GM12801 (cell line): ENCODE data around the gene MUCL3.

Experiments used
- CTCF ChIP-seq: IDR thresholded peaks from one replicate; pipeline ENCODE4 v1.5.1; 2011; ENCODE audit warnings: control low read depth; ENCODE audit not compliant: insufficient read length; ENCODE audit errors: extremely low read depth

Gene MUCL3

GRCh38 chr6:30966154-30966553 is 25.4 kb downstream of the MUCL3 start:
- TF ChIP-seq CTCF, result no peak

GRCh38 chr6:30970946-30971345 is 30.2 kb downstream of the MUCL3 start:
- no peak for TF ChIP-seq CTCF

- TF ChIP-seq CTCF, result no peak
Observed at GRCh38 chr6:30972816-30973215, 32.0 kb downstream of the MUCL3 start.

- no peak for TF ChIP-seq CTCF
Observed at GRCh38 chr6:30974490-30975252, 33.9 kb downstream of the MUCL3 start.

- no peak for TF ChIP-seq CTCF
Observed at GRCh38 chr6:30979141-30979540, 38.4 kb downstream of the MUCL3 start.

- TF ChIP-seq CTCF, result no peak
Observed at GRCh38 chr6:30979690-30980089, 38.9 kb downstream of the MUCL3 start.

- TF ChIP-seq CTCF, result no peak
Observed at GRCh38 chr6:30981942-30982772, 41.4 kb downstream of the MUCL3 start.
